Lung (tissue), 12 donors: Measurements from ENCODE around the gene TCAIM. TPM values are rescaled to one million over a fixed set of nuclear protein-coding genes. Genes with fewer than 3 reads are reported as not detected.
A peak's percentile ranks its signal among the peaks of the same experiment; 100 is the strongest.

Source experiments
- ATAC-seq: fragments of 200-7000 bp; cut with Tn5 transposase; one replicate; pipeline ENCODE4 v1.9.1; 2020; ENCODE audit warnings: moderate number of reproducible peaks; ENCODE audit not compliant: insufficient read depth, low FRiP score
- DNase-seq, 3 donors: peaks; one replicate each; pipeline ENCODE4 v3.0.0-alpha.2; 2013 to 2017
- H3K27ac ChIP-seq, 2 donors: one replicate each; pipeline ENCODE4 v1.5.1; 2013; ENCODE audit warnings: mild to moderate bottlenecking in 2 of 2, moderate library complexity in 2 of 2, control low read depth in 1 of 2, inconsistent platforms in 1 of 2, low read depth in 1 of 2, low read length in 1 of 2
- H3K27me3 ChIP-seq, 3 donors: one replicate each; pipeline ENCODE4 v1.5.1; 2013; ENCODE audit warnings: low read length in 2 of 3; ENCODE audit not compliant: control insufficient read depth in 3 of 3, insufficient read depth in 3 of 3
- H3K36me3 ChIP-seq, 4 donors: one replicate each; pipeline ENCODE4 v1.5.1; 2013; ENCODE audit warnings: low read length in 4 of 4, mild to moderate bottlenecking in 1 of 4, moderate library complexity in 1 of 4; ENCODE audit not compliant: control insufficient read depth in 4 of 4, insufficient read depth in 4 of 4
- H3K4me1 ChIP-seq, 5 donors: one replicate each; pipeline ENCODE4 v1.5.1; 2013; ENCODE audit warnings: low read length in 5 of 5, mild to moderate bottlenecking in 2 of 5, moderate library complexity in 1 of 5; ENCODE audit not compliant: control insufficient read depth in 5 of 5, insufficient read depth in 5 of 5
- H3K4me3 ChIP-seq: one replicate; pipeline ENCODE4 v1.5.1; 2013; ENCODE audit warnings: mild to moderate bottlenecking, control low read depth, moderate library complexity
- H3K9ac ChIP-seq, 2 donors: one replicate each; pipeline ENCODE4 v1.5.1; 2013; ENCODE audit warnings: low read length in 2 of 2, control low read depth in 1 of 2; ENCODE audit not compliant: insufficient read depth in 1 of 2
- H3K9me3 ChIP-seq, 4 donors: one replicate each; pipeline ENCODE4 v1.5.1; 2013; ENCODE audit warnings: low read length in 3 of 4, mild to moderate bottlenecking in 1 of 4, moderate library complexity in 1 of 4; ENCODE audit not compliant: control insufficient read depth in 4 of 4, insufficient read depth in 3 of 4
- CTCF ChIP-seq: IDR thresholded peaks from 2 replicates; pipeline ENCODE4 v1.5.1; 2012; ENCODE audit warnings: mild to moderate bottlenecking; ENCODE audit errors: control extremely low read depth, extremely low read depth
- WGBS, 2 donors: extraction: QIAGEN DNeasy Blood & Tissue Kit; methylation state at CpG; one replicate each; pipeline ENCODE4 v1.1.7; 2013; 5-methylcytosine and 5-hydroxymethylcytosine counted together
- polyA plus RNA-seq, 2 donors: library from polyadenylated mRNA; stranded (reverse); fragments of 200-250 nt; gene quantifications; one replicate each; pipeline ENCODE4 v1.2.1, GENCODE V29; 2013
- total RNA-seq, 2 donors: library from RNA; depleted of rRNA in 1 of 2; stranded (reverse); fragments of >200 nt in 1 of 2; gene quantifications; one replicate each; pipeline ENCODE4 v1.2.1, GENCODE V29; 2014 to 2021
- donor health status: control.
- donor health status: control.
- donor health status: Bipolar disorder and iron deficiency.
- donor health status: healthy.
- donor health status: DM: yes; HTN: yes; CAD: no.

TCAIM gene
- total and polyA plus RNA-seq, 4 donors: 14.4 to 42.1 (median 18.9) TPM

- H3K4me1 ChIP-seq: peaks cover 0 to 29% (median 8%) of the 10 kb centered on the region in 5 donors
Observed at GRCh38 chr3:44339181-44340057, 853 bp downstream of the TCAIM start.

GRCh38 chr3:44340058-44340395 is 1.5 kb downstream of the TCAIM start:
- DNase-seq (no peak), ATAC-seq (no peak)
- Histone ChIP-seq H3K4me1 (peaks cover 0 to 29% (median 8%) of the 10 kb centered on the region in 5 donors), H3K9ac (no peak overlapping the region), H3K9me3 (no peaks in the 10 kb centered on the region), H3K4me3 (no peak overlapping the region), H3K36me3 (no peaks in the 10 kb centered on the region), H3K27me3 (no peaks in the 10 kb centered on the region), H3K27ac (peak overlapping the region; percentile 6 to 55)
- no peak for TF ChIP-seq CTCF
- WGBS, 2 donors: 77 to 78% methylated on average over 3 of the region's 3 CpGs

More at GRCh38 chr3:44339181-44340057, 853 bp downstream of the TCAIM start:
- peak overlapping the region; percentile 6 to 96 for H3K27ac ChIP-seq
- H3K27me3 ChIP-seq: no peaks in the 10 kb centered on the region
- WGBS, 2 donors: 22 to 36% methylated on average over 11 of the region's 11 CpGs
- no peak for ATAC-seq
- no peak overlapping the region for H3K4me3 ChIP-seq
- no peak for TF ChIP-seq CTCF
- DNase-seq: peak in 2 of 3 donors; percentile 31 to 48
- no peaks in the 10 kb centered on the region for H3K9me3 ChIP-seq
- no peaks in the 10 kb centered on the region for H3K36me3 ChIP-seq
- H3K9ac ChIP-seq: peak overlapping the region; percentile 30 to 94

- Histone ChIP-seq H3K4me3 (no peak overlapping the region), H3K36me3 (no peaks in the 10 kb centered on the region), H3K4me1 (peaks cover 1 to 27% (median 8%) of the 10 kb centered on the region in 5 donors), H3K27ac (no peak overlapping the region), H3K9ac (no peak overlapping the region), H3K9me3 (no peaks in the 10 kb centered on the region), H3K27me3 (no peaks in the 10 kb centered on the region)
- WGBS, 2 donors: 48 to 65% methylated on average over 1 of the region's 1 CpG
- TF ChIP-seq CTCF: no peak
- DNase-seq (peak in 2 of 3 donors; percentile 91 to 94), ATAC-seq (no peak)
Observed at GRCh38 chr3:44342176-44342790, 3.7 kb downstream of the TCAIM start.
